Stimulated activated CD8-positive, alpha-beta memory T cell treated with anti-CD3 and anti-CD28 coated beads, Interleukin-15, amount 100 ng/mL, for 4 hours (primary cell): Measurements from ENCODE around the gene SH3TC2.

ENCODE experiments used
- DNase-seq, 2 donors: peaks; one replicate each; pipeline ENCODE4 v3.0.0-alpha.2; 2020; ENCODE audit warnings: low read depth in 2 of 2

SH3TC2 gene

DNA sequence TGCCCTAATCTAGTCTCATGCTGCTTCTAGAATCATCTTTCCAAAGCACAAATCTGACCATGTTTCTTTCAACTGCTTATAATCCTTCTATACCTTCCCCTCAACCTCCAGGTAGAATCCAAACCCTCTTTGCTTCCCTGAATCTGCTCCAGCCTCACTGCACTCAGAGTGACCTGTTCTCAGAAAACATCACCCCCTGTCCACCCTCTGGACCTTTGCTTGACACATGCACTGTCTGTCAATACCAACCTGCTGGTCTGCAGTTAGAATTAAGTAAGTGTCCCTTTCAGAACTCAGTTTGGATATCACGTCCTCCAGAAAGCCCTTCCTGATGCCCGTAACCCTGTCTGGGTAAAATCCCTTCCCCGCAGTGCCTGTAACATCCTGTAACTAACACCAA is 63.1 kb downstream of the SH3TC2 start:
- no peak for DNase-seq

DNA sequence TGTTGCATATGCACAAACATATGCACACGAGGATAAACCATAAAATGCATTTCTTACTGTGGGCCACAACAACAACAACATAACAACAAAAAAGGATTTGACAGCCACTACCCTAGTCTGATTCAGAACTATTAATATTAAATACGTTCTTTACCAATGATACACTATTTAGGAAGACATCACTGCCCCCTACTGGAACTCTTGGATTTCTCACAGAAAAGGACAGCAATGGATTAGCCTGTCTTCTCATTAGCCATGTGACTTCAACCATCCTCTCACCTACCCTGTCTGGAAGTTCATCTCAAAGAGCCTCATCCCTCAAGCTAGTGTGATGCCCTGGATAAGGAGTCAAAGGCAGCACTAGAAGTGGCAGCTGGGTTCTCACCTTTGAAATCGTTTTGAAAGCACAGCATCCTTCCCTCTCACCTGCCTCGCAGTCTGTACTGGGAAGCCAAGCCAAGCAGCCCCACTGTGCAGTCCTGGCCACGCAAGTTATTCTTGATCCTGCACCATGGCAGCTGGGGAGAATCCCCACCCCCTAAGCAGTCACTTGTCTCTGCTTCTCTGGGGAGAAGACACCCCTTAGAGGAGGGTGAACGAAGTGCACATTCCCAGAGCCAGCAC is 64.6 kb downstream of the SH3TC2 start:
- no peak for DNase-seq

GRCh38 chr5:148996270-148996669 is 66.6 kb downstream of the SH3TC2 start:
- no peak for DNase-seq

DNA sequence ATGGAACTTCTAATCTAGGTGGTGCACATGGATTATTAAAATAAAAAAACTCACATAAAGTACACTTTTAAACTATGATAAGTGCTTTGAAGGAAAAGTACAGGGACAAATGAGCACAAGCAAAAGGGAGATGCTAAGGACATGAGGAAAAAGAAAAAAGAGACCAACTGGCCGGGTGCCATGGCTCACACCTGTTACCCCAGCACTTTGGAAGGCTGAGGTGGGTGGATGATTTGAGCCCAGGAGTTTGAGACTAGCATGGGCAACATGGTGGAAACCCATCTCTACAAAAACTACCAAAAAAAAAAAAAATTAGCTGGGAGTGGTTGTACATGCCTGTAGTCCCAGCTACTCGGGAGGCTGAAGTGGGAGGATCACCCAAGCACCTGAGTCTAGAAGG is 67.1 kb downstream of the SH3TC2 start:
- no peak for DNase-seq

GRCh38 chr5:148993283-148993936 is 69.5 kb downstream of the SH3TC2 start:
- no peak for DNase-seq

DNA sequence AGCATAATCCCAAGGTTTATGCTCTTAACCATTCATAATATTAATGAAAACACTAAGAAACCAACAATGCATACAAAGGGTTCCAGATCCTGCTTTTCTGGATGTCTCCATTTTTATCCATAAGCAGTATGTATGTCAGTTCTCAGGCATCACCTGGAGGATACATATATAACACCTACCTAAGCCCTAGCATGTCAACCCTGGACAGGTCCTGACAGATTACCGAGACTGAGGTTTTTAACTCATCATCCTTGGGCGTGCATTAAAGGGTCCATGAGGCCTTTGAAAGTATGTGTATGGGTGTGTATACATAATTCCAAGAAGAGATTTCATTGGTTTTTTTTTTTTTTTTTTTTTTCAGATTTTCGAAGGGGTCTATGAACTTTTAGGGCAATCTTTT is 70.6 kb downstream of the SH3TC2 start:
- no peak for DNase-seq

DNA sequence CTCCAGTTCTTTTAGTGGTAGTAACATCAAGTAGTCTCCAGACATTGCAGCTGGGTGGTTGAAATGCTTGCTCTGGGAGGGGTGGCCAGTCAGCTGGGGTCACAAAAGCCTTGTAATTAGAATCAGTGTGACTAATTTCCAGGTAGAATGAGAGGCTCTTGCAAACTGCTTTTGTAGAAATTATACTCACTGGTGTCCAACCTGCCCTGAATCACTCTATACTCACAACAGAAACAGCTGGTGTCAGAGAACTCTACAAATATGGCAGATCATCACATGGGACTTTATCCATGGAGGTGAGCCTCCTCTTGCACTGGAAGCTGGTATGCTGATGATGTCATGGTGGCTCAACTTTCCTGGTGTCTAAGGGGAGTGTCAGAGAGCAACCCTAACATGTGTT is 71.3 kb downstream of the SH3TC2 start:
- DNase-seq: no peak

DNA sequence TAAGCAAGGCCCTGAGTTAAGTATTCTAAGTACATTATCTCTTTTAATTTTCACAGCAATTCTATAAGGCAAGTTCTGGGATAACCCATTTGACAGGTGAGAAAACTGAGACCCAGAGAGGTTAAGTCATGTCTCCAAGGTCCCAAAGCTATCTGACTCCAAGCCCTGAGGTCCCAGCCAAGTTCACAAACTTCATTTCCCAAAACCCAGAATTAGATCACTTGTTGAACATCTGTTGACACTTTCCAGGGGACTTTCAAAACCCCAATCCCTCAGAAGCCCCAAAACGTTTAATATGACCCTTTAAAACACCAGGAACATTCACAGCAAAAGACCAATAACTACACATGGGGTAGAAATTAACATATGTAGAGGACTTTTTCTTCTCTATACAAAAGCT is 72.0 kb downstream of the SH3TC2 start:
- DNase-seq: no peak

GRCh38 chr5:148989567-148989966 is 73.3 kb downstream of the SH3TC2 start:
- no peak for DNase-seq

- no peak for DNase-seq
Observed at GRCh38 chr5:148988328-148988727, 74.5 kb downstream of the SH3TC2 start.

GRCh38 chr5:148986636-148987035 is 76.2 kb downstream of the SH3TC2 start:
- no peak for DNase-seq

GRCh38 chr5:148984345-148984744 is 78.5 kb downstream of the SH3TC2 start:
- no peak for DNase-seq

DNA sequence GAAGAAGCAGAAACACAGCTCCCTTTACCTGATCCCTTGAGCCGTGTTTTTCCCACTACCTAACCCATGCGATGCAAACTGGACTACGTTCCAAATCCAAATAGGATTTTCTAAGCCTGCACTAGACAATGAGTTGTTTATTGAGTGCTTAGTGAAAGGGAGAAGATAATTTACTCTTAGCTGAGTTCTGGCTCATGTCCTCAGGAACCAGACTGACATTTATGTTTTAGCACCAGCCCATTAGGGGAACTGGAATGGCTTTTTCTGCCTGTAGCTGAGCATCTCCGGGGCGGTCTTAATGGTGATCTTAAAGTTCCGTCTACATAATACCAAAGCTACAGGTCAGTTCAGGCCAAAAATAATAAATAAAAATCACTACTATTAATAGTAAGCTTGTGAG is 81.5 kb downstream of the SH3TC2 start:
- no peak for DNase-seq

DNA sequence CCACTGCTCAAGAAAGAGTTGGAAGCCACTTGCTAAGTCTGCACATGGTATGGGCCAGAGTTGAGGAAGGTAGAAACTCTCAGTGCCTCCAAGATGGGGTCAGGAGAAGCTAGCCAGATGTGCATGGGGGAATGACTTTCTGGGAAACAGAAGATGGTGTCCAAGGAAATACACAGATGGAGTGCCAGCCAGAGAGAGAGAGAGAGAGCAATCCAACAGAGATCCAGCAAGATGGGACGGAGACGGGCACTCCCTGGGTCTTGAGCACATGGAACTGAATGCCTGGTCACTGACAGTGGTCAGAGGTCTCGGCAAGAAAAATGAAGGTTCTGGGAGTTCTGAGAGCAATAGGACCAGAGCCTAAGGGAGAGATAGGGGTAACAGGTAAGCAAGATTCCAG is 82.1 kb downstream of the SH3TC2 start:
- DNase-seq: no peak

DNA sequence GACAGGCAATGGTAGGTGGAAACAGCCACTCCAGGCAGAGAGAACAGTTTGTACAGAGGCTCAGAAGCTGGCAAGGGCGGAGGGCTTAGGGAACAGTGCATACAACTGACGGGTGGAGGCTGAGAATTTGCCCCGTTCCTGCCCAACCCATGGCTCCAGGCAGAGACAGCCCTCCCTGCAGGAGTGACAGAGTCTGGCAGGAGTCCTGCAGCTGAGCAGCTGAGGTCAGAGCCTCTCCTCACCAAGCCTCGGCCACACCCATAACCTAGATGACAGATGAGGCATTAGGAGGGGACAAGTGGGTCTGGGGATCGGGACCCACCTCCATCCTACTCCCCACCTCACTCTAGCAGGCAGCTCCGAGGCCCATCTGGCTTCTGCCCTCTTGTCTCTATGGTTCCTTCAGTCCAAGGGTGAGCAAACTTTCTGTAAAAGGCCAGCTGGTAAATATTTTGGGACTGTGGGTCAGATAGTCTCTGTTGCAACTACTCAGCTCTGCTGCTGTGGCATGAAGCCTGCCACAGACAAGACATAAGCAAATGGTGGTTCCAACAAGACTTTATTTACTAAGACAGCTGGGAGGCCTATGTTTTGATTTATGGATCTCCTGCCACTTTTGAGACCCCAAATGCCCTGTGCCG is 83.7 kb downstream of the SH3TC2 start:
- no peak for DNase-seq

GRCh38 chr5:148978370-148979082 is 84.3 kb downstream of the SH3TC2 start:
- DNase-seq: no peak

GRCh38 chr5:148976569-148977381 is 86.1 kb downstream of the SH3TC2 start:
- DNase-seq: no peak

GRCh38 chr5:148974642-148975327 is 88.1 kb downstream of the SH3TC2 start:
- no peak for DNase-seq

GRCh38 chr5:148973455-148973854 is 89.4 kb downstream of the SH3TC2 start:
- no peak for DNase-seq

DNA sequence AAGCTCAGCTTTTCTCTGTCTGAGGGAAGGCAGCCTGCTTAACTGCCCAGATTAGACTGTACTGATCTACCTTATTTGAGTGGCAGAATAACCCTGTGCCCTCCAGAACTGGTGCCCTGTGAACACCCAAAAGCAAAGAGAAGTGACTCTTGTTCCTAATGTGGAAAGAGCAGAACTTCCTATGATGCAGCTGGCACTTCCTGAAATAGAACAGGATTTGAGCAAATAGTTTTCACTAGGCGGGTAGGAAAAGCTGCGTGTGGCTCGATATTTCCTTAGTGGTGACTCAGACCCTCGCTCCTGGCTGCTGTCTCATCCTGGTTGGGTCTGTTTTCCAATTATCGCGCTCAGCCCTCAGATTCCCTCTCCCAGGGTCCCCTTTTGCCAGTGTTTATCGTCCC is 89.9 kb downstream of the SH3TC2 start:
- no peak for DNase-seq

DNA sequence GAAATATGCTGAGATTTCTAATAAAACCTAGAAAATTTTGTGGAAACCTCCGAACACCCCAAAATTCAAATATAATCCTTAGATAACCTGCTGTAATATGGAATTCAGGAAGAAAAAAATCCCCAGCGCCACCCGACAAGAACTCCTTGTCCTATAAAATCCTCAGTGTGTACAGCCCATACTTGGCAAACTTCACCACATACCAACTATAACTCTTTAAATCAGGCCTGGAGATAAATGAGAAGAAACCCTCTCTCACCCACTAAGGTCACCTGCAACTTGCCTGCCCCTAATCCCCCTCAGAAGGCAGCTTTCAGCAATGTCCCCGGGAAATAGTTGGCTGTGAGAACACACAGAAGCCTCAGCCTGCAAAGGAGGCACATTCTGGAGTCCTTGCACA is 90.5 kb downstream of the SH3TC2 start:
- DNase-seq: no peak
